ENCODE results near the gene PACS1.

DNA sequence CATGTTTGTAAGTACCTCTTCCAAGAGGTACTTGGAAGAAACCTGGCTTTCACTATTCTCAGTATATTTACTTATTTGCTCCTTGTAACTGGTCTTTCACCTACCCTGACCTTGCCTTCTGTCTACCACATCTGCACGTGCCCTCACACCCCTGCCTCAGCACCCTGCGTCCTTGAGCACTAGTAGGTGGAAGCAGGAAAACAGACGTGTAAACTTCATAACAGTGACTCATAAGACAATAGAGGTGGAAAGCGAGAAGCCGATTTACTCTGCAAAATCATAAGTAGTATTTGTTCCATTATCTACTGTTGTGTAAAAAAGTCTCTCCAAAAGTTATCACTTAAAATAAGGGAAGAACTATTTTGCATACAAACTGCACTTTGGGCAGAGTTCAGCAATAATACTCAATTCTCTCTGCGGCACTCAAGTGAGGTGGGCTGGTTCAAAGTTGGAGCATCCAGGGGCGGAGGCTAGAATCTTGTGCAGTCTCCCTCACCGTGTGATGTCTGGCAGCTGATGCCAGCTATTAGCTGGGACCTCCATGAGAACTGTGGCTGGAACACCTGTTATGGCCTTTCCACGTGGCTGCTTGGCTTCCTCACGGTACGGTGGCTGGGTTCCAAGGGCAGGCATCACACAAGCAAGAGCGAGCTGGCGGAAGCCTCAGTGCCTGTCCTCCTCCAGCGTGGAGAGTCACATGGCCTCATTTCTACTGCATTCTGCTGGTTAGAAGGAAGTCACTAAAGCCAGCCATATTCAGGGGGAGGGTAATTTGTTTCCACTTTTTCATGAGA is 30.4 kb downstream of the PACS1 start:
- no peak for TF ChIP-seq POLR2AphosphoS5 (IDR thresholded peaks at IDR 0.05; ENCODE audit: low read depth, low read length)
- TF ChIP-seq TAF1 (IDR thresholded peaks at IDR 0.05; ENCODE audit: borderline replicate concordance, insufficient read depth, low read length) = no peak
- TF ChIP-seq FOXP2 (optimal IDR thresholded peaks at IDR 0.05; ENCODE audit: borderline replicate concordance, extremely low read depth, extremely low read length, insufficient read depth) = no peak
- TF ChIP-seq, protein P1, sequence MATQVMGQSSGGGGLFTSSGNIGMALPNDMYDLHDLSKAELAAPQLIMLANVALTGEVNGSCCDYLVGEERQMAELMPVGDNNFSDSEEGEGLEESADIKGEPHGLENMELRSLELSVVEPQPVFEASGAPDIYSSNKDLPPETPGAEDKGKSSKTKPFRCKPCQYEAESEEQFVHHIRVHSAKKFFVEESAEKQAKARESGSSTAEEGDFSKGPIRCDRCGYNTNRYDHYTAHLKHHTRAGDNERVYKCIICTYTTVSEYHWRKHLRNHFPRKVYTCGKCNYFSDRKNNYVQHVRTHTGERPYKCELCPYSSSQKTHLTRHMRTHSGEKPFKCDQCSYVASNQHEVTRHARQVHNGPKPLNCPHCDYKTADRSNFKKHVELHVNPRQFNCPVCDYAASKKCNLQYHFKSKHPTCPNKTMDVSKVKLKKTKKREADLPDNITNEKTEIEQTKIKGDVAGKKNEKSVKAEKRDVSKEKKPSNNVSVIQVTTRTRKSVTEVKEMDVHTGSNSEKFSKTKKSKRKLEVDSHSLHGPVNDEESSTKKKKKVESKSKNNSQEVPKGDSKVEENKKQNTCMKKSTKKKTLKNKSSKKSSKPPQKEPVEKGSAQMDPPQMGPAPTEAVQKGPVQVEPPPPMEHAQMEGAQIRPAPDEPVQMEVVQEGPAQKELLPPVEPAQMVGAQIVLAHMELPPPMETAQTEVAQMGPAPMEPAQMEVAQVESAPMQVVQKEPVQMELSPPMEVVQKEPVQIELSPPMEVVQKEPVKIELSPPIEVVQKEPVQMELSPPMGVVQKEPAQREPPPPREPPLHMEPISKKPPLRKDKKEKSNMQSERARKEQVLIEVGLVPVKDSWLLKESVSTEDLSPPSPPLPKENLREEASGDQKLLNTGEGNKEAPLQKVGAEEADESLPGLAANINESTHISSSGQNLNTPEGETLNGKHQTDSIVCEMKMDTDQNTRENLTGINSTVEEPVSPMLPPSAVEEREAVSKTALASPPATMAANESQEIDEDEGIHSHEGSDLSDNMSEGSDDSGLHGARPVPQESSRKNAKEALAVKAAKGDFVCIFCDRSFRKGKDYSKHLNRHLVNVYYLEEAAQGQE (IDR thresholded peaks at IDR 0.05; ENCODE audit: insufficient read depth in 1 of 2, low read depth in 2 of 2, low read length in 2 of 2) = no peak
- no peak for TF ChIP-seq SIN3A (IDR thresholded peaks at IDR 0.05; ENCODE audit: borderline replicate concordance, insufficient read depth, low read length)

All from PFSK-1 (cell line).